HT-29 (cell line): ENCODE data around the gene CFDP1. TPM values are rescaled to one million over a fixed set of nuclear protein-coding genes. Genes with fewer than 3 reads are reported as not detected.
"Not testable (repeated sequence)": the region's sequence is repeated elsewhere in the genome, so short reads cannot be mapped to it uniquely, and the experiment has no call there.

Source experiments
- DNase-seq: peaks from one replicate; pipeline ENCODE4 v3.0.0-alpha.2; 2015; ENCODE audit warnings: low spot score
- total RNA-seq: library from RNA; depleted of rRNA; stranded (reverse); fragments of >200 nt; shearing (Covaris generic); gene quantifications from 2 replicates; pipeline ENCODE4 v1.2.3, GENCODE V29; 2014

Gene CFDP1
- total RNA-seq, 1 experiment from 2014 or later: 15.4 TPM

DNA sequence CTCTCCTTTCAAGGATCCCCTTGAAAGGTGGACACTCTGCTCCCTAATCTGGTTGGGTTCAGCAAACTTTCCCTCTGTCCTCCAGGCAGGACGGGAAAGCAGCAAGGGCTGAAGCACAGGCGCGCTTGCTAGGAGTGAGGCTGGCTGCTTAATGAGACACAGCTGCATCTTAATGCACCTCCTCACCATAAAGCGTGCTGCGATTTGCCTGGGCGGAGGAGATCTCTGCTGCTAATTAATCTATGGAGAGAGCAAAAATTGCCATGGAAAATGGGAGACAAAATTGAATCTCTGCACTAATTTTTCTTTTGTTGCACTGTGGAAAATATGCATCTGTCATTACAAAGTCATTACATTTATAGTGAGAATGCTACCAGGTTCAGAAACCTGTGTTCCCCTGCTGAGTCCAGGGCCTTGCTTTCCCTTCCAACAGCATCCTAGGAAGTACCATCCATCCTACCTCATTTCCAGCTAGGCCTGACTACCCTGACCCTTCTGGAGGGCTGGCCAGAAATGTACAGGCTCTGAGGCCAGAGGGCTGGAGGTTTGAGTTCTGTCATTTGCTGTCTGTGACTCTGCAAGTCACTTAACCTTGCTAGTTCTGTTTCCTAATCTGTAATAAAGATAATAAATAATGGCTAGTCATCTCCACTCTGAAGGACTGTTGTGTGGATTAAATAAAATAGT, 138.4 kb downstream of the CFDP1 start:
- DNase-seq: no peak

DNA sequence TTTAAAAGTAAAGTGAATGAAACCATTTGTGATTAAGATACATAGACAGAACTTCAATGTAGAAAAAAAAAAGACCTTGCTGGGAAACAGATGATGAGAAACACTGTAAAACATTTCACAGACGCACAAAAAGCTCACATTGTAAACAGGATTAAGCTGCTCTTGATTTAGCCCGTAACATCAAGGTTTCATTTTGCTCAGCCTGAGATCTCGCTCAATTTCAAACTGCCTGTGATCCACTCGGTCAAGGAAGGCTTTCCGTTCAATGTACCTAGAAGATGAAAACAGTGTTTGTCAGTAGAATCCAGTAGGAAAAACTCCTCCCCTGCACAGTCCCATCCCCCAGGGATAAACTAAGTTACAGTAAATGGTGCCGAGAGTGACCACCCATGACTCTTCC, 139.5 kb downstream of the CFDP1 start:
- no peak for DNase-seq

DNA sequence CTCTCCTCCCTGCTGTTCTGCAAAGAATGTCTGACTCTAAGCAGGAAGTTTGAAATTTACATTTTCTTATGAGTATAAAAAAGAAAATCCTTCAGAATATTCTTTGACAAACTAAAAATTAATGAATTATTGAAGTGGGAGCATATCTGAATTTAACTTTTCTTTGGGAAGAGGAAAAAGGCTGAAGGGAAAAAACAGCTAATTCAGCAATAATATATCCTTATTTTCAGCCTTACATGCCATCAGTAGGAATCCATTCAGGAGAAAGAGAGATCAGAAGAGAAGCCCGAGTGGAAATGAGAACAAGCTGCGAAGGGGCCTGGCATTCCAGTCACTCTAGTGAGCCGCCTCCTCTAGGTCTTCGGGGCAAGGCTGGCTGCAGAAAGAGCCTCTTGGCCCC, 140.1 kb downstream of the CFDP1 start:
- DNase-seq: no peak

DNA sequence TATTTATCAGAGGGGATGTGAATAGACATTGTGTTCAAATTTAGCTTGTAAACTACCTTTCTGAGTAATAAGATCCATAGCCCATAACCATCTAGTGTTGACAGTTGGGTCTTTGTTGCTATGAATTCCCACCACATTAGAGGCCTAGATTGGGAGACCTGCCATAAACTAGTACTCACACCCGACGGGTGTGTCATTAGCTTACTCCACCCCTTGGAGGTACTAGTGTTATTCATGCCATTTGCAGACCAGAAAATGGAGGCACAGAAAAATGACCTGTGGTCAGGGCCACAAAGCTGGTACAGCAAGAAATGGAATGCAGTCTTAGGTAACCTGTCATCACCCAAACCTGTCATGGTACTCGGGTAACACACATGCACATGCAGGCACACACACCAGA, 140.6 kb downstream of the CFDP1 start:
- DNase-seq: no peak

DNA sequence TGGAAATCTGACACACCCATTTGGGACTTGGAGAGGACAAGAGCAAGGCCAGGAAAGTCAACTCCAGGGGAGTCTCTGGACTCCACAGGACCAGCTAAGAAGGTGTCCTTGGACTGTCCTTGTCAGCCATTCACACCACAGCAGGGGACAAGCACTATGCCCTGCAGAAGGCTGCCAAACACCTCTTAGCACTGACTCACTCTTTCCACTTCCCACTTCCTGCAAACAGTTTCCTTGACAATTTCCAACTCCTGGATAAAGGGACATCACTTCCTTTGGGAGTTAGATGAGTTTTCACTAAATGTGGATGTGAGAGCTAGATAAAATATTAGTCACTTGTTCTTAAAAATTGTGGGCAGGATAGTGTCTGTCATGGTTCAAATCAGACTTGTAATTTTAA, 144.1 kb downstream of the CFDP1 start:
- DNase-seq: no peak

DNA sequence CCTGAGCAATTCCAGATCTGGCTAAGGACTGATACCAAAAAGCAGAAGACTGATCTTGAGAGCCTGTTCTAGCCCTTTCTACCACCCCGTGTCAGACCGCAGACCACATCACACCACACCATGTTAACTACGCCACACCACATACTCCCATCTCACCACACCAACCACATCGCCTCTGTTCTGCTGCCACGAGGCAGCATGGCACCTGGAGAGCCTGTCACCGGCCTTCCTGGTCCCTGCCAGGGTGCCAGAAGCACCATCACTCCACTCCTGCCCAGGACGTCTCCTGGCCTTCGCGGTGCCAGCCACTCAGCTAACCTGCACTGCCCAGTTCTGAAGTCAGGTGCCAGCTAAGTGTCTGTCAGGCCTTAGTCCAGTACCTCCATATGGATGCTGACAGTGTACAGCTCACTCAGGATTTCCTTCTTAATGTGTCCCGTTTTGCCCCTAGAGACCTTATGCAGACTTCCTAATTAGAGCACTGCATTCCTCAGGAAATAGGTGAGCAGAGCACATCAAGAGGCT, 144.6 kb downstream of the CFDP1 start:
- DNase-seq: no peak

DNA sequence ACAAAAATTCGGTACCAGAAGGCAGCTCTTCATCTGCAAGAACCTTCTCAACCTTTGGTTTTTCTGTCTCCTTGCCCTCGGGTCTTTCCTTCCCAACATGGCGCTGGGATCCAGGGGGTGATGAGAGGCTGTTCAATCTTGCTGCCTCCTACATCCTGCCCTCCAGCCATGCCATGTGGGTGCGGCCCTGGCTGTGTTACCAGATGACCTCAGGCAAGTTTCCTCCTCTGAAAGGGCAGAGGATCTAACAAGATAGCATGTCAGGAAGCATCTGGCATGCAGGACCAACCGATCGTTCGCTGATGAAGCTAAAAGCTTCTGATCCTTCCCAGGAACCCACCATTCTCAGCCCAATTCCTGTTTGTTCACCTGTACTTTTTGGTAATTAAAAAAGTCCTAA, 145.1 kb downstream of the CFDP1 start:
- DNase-seq: no peak

DNA sequence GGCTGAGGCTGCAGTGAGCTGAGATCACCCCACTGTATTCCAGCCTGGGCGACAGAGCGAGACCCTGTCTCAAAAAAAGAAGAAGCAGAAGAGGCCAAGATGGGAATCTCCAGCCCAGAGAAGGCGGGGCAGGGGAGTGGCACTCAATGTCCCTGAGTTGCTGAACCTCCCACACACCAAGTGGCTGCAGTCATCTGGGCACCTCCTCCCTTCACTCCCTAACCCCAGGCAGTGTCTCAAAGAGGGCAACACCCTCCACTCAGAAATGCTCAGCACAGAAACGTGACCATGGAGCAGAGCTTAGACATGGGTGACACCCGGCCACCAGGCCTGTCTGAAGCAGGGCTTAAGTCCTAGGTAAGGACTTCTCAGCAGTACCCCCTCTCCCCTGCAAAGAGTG, 145.6 kb downstream of the CFDP1 start:
- DNase-seq: no peak

DNA sequence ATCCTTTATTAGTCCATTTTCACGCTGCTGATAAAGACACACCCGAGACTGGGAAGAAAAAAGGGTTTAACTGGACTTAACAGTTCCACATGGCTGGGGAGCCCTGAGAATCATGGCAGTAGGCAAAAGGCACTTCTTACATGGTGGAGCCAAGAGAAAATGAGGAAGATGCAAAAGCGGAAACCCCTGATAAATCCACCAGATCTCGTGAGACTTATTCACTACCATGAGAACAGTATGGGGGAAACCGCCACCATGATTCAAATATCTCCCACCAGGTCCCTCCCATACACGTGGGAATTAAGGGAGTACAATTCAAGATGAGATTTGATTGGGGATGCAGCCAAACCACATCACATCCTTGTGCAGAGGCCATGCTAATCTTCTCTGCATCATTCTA, 146.9 kb downstream of the CFDP1 start:
- DNase-seq: no peak

DNA sequence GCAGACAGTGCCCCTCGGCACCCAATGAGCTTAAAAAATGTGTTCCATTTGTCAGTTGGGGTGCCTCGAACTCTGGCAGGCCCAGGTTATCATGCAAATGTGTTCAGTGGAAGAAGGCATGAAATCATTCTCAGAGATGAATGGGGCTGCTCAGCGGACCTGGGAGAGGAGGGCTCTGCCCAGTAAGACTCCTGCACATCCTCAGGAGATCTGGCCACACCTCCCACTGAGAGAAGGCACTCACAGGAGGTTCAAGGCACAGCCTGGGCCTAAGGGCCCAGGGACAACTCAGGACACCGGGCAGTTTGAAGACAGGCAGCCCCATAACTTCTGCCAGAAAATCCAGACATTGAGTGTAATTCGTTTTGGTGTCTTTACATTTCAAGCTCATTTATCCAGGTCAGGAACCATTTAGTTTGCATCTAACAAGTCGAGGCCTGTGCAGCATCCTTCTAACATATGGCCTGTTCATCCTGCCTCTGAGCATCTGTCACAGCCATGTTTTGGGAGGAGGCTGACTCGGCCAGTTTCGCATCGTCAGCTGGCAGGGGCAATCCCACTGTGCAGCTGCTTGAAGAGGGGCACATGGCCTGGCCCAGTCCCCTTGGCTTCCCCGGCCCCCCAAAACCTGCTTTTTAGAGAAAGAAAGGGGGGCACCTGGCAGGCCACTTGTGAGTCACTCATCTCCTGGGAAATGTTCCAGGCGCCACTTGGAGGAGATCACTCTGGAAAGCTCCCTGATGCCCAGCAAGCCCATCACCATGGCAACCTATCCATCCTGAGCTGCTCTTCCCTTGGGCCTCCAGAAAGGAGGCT, 150.6 kb downstream of the CFDP1 start:
- no peak for DNase-seq

DNA sequence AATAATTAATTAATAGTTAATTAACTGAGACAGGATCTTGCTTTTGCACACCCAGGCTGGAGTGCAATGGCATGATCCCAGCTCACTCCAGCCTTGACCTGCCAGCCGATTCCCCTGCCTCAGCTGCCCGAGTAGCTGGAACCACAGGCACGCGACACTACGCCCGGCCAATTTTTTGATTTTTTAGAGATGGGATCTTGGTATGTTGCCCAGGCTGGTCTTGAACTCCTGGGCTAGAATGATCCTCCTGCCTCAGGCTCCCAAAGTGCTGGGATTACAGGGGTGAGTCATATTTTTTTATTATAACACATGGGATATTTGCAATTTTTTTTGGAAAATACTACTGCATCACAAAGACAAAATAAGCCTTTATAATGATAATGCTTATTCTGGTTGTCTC, 151.5 kb downstream of the CFDP1 start:
- no peak for DNase-seq

DNA sequence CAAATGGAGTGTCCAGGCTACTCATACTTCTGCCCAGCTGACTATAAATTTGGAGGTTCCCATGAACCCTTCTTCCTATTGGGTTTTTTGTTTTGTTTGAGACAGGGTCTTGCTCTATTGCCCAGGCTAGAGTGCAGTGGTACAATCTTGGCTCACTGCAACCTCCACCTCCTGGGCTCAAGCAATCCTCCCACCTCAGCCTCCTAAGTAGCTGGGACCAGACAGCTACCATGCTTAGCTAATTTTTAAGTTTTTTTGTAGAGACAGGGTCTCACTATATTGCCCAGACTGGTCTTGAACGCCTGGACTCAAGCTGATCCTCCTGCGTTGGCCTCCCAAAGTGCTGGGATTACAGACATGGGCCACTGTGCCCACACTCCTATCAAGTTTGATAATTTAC, 152.3 kb downstream of the CFDP1 start:
- not testable (repeated sequence) for DNase-seq

DNA sequence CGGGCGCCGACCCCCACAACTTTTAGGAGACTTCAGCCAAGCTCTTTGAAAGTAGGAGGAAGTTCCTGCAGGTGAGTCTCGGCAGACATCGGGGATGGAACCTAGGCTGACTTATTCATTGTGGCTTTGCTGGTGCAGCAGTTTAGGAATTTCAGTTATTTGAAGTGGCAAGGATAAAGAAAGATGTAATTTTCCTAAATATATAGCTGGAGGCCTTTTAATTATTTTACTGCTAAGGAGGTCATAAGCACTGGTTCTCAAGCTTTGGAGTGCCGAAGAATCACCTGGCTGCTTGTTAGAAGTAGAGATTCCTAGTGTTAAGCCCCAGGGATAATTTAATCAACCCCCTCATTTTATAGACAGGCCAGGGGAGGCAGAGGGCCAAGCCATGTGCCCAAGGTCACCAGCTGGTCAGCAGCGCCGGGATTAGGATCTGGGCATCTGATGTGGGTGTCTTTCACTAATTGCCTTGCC, 152.9 kb downstream of the CFDP1 start:
- DNase-seq: no peak

DNA sequence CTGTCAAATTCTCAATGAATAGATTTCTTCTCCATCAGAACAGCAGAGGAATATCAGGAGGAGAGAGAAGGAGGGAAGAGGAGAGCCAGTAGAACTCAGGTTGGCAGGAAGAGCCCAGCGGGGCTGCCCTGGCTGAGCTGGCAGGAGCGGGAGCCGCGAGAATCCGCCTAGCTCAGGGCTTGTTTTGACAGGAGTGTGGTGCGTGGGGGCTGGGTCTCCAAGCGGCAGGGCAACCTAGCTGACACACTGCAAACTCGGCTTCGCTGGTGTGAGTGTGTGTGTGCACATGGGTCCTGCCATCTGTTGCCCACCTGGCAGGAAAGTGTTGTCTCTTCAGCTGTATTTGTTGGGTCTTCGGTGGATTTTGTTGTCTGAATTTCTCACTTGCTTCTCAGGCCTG, 154.0 kb downstream of the CFDP1 start:
- no peak for DNase-seq

DNA sequence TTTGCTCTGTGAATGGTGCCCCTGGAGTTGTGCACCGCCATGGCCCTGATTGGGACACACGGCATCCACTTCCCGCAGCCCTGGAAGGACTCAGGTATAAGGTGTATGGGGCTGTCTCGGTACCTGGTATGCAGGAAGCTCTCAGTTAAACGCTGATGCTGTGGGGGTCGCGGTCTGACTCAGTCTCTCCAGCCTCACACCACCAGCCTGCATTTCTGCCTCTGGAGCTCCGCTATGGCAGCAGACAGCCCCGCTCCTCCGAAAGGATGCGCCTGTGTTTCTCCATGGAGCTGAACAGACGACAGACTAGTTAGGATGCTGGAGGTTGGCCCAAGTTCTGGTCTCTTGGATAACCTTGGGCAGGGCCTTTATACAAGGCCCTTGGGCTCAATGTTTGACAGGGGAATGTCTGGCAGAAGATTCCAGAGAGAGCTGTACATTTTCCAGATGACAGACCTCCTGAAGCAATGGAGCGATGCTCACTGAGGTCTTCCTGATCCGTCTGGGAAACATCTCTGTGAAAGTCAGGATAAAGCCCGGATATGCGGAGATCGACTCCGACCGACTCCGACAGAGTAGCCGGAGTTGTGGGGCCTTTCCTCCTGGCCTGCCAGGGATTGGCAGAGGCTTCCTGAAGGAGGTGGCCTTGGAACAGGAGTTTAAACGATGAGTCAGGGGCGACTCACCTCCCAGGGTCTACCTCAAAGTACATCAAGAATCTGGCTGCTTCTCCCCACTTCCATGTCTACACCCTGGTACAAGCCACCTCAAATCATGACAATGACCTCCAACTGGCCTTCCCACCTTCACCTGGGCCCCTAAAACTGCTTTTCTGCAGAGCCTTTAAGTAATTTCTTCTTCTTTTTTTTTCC, 160.0 kb downstream of the CFDP1 start:
- no peak for DNase-seq

DNA sequence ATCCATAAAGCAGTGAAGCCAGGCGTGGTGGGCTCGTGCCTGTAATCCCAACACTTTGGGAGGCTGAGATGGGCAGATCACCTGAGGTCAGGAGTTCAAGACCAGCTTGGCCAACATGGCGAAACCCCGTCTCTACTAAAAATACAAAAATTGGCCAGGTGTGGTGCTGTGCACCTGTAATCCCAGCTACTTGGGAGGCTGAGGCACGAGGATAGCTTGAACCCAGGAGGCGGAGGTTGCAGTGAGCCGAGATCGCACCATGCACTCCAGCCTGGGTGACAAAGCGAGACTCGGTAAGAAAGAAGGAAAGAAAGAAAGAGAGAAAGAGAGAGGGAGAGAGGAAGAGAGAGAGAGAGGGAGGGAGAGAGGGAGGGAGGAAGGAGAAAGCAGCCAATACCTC, 160.7 kb downstream of the CFDP1 start:
- not testable (repeated sequence) for DNase-seq

DNA sequence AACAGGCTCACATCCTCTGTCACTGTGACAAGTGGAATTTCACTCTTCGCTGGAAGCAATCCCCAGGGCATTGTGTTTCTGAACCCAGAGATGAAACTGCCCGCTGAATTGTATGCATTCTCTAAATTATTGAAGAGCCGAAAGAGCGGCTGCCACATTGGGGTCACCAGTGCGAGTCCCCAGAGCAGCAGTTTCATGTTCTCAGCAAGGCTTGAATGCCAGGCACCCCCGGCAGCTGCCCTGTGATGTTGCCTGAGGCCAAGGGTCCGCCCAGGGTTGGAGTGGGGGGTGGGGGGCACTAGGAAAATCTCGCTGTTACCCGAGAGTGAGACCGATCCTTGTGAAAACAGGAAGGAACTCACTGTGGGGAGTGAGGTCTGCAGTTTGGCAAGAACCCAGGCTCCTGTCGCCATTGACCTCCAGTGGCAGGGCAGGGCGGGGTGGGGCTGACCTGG, 161.2 kb downstream of the CFDP1 start:
- no peak for DNase-seq

DNA sequence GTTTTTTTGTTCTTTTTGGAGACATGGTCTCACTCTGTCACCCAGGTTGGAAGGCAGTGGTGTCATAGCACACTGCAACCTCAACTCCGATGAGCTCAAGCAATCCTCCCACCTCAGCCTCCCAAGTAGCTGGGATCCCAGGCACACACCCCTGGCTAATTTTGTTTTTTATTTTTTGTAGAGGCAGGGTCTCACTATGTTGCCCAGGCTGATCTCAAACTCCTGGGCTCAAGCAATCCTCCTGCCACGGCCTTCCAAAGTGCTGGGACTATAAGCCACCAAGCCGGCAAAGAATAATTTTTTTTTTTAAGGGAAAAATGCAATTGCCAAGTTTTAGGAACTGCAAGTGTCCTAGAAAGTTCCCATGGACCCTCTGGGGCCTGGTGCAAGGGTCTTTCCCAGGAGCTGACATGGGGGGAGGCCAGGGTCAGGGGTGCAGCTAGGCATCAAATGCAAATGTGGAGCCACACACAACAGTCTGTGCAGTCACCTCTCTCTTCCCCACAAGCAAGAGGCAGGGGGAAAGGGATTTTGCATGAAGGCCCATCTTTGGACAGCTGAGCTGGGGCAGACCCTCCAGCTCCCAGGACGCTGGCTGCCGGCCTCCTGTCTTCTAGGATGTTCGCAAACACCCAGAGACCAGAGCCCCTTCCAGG, 161.7 kb downstream of the CFDP1 start:
- DNase-seq: no peak

DNA sequence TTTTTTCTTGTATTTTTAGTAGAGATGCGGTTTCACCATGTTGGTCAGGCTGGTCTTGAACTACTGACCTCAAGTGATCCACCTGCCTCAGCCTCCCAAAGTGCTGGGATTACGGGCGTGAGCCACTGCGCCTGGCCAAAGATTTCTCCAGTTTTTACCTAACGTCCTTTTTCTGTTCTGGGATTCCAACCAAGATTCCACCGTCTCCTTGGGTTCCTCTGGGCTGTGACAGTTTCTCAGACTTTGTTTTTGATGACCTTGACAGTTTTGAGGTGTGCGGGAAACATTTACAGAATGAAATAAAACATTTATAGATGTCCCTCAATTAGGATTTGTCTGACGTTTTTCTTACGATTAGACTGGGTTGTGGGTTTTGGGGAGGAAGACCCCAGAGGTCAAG, 163.9 kb downstream of the CFDP1 start:
- DNase-seq: not testable (repeated sequence)

DNA sequence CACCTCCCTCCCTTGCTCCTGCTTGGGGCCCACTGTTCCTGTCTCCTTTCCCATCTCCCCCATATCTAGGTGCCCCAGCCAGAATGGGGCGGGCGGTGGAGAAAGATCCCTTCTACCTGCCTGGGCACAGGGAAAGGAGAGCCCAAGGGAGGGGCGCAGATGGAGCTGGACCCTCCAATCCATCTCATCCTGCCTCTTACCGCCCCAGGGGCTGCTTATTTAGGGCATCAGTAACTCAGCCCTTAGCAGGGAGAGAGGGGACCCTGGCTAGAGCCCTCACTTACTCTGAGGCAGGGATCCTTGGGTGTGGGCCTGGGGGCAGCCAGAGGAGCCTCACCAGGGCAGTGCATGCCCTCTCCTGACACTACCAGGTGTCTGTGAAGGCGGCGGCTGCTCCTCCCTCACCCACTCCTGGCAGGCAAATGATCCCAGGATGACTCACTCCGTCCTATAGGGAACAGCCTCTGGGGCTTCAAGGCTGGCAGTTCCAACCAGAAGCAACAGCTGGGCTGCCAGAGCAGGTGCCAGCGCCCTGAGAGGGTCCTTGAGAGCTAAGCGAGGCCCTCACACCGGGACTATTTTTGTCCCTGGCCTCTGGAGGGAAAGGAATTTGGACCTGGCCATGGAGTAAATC, 165.6 kb downstream of the CFDP1 start:
- peak; percentile 92 for DNase-seq
